Measurements from ENCODE around the gene LHFPL3. TPM values are rescaled to one million over a fixed set of nuclear protein-coding genes. Genes with fewer than 3 reads are reported as not detected.

Gene LHFPL3
- total RNA-seq, 2 experiments from 2014 or later, result not detected

DNA sequence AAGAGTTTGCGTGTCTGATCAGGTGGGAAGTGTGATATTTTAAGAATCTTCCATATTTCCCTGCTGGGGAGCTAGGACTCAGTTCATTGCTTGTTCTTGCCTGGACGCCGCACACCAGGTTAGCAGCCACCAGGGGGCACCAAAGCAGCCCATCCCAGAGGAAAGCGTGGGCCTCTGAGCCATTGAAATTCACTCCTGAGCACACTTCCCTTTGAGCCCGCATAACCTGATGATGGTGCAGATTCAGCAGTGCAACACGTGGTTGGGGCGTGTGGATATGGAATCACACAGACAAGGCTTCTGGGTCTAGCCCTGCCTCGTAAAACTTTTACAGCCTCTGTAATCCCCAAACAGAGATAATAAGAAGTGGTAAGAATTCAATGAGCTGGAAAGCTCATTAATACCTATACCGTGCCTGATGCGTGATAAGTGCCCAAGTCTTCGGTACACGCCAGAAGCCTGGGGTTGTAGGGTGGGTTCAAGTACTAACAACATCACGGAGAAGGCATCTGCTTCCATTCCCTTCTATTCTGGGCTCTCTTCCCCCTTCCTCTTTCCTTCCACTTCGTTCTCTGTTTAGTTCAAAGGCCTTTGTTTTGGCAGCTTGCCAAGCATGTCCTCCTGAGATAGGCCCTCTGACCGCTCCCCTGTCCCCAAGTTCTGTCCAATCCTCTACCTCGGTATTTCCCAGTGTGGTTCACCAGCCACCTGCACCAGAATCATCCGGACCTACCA lies 555.5 kb downstream of the LHFPL3 start:
- intact Hi-C loops (cut with micrococcal nuclease; ENCODE audit: unreplicated experiment), result loop anchor here (1.0 kb wide), 1 partner anchor 34 kb away; no protein-coding TSS in a partner anchor
- TF ChIP-seq, protein P1, sequence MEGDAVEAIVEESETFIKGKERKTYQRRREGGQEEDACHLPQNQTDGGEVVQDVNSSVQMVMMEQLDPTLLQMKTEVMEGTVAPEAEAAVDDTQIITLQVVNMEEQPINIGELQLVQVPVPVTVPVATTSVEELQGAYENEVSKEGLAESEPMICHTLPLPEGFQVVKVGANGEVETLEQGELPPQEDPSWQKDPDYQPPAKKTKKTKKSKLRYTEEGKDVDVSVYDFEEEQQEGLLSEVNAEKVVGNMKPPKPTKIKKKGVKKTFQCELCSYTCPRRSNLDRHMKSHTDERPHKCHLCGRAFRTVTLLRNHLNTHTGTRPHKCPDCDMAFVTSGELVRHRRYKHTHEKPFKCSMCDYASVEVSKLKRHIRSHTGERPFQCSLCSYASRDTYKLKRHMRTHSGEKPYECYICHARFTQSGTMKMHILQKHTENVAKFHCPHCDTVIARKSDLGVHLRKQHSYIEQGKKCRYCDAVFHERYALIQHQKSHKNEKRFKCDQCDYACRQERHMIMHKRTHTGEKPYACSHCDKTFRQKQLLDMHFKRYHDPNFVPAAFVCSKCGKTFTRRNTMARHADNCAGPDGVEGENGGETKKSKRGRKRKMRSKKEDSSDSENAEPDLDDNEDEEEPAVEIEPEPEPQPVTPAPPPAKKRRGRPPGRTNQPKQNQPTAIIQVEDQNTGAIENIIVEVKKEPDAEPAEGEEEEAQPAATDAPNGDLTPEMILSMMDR (conservative IDR thresholded peaks at IDR 0.05; ENCODE audit: low read length), result peak; percentile 97
- no peak for TF ChIP-seq EZH2phosphoT487 (IDR thresholded peaks at IDR 0.05; ENCODE audit: borderline replicate concordance, low read depth, low read length)
- Histone ChIP-seq H3K9me3 (ENCODE audit: low read length) (no peaks in the 10 kb centered on the region), H3K79me2 (ENCODE audit: insufficient read depth, low read depth, low read length) (no peaks in the 10 kb centered on the region), H3K4me1 (ENCODE audit: insufficient read depth, low read length, poor library complexity, severe bottlenecking) (peaks cover 5% of the 10 kb centered on the region), H3K27ac (ENCODE audit: low read depth, low read length, poor library complexity, severe bottlenecking) (no peak overlapping the region), H3K9me2 (ENCODE audit: insufficient read depth, low read length) (no peaks in the 10 kb centered on the region), H3K4me3 (ENCODE audit: low read depth, low read length, poor library complexity, severe bottlenecking) (no peak overlapping the region), H3K4me2 (ENCODE audit: low read length) (peak overlapping the region; percentile 27; the same call in 1 of the 2 replicates), H2AFZ (ENCODE audit: low read length) (peak overlapping the region; percentile 81; the same call in 1 of the 2 replicates), H3K36me3 (ENCODE audit: insufficient read depth, low read length) (no peaks in the 10 kb centered on the region), H4K20me1 (ENCODE audit: insufficient read depth, low read length) (no peaks in the 10 kb centered on the region)
- BruUV-seq (replicated peaks), result no TSS peak
- peak; percentile 72 for DNase-seq (ENCODE audit: low spot score)
- POLR2A ChIA-PET, result interaction anchor here (1.0 to 1.5 kb wide), 5 partner anchors 11 to 233 kb away, joined by 3 to 6 read pairs (median 3); no protein-coding TSS in a partner anchor
- CTCF ChIA-PET (ENCODE audit: unreplicated experiment), result interaction anchor here (0.5 to 2.3 kb wide), 5 partner anchors 34 to 930 kb away, joined by 3 to 7 read pairs (median 4); no protein-coding TSS in a partner anchor

DNA sequence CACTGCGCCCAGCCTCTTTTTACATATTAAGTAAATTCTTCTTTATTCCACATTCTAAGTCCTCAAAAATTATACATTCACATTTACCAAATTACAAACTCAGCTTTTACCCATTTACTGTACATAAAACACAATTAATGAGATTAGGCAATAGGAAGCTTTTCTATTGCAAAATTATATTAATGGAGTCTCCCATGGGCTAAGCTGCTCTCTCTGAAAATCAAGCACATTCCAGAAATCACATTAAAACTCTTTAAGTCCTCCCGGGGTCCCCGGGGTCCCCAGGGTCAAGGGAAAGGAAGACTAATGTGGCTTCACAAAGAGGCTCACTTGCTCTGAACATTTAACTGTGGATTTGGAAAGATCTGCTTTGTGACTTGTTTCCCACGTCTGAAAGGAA lies 558.2 kb downstream of the LHFPL3 start:
- no peak for TF ChIP-seq EZH2phosphoT487 (IDR thresholded peaks at IDR 0.05; ENCODE audit: borderline replicate concordance, low read depth, low read length)
- TF ChIP-seq, protein P1 (conservative IDR thresholded peaks at IDR 0.05; ENCODE audit: low read length), result no peak
- H2AFZ ChIP-seq (ENCODE audit: low read length), result no peak overlapping the region
- DNase-seq (ENCODE audit: low spot score), result no peak
- H3K27ac ChIP-seq (ENCODE audit: low read depth, low read length, poor library complexity, severe bottlenecking), result no peak overlapping the region
- no peak overlapping the region for H3K4me3 ChIP-seq (ENCODE audit: low read depth, low read length, poor library complexity, severe bottlenecking)
- no peak overlapping the region for H3K4me2 ChIP-seq (ENCODE audit: low read length)
- intact Hi-C loops (cut with micrococcal nuclease; ENCODE audit: unreplicated experiment), result no loop called here
- ChIA-PET CTCF (ENCODE audit: unreplicated experiment) (no interaction called here), POLR2A (interaction anchor here (1.1 kb wide), 1 partner anchor 24 kb away, joined by 3 read pairs; no protein-coding TSS in a partner anchor)
- H4K20me1 ChIP-seq (ENCODE audit: insufficient read depth, low read length), result no peaks in the 10 kb centered on the region
- no peaks in the 10 kb centered on the region for H3K9me2 ChIP-seq (ENCODE audit: insufficient read depth, low read length)
- H3K36me3 ChIP-seq (ENCODE audit: insufficient read depth, low read length), result no peaks in the 10 kb centered on the region
- no peaks in the 10 kb centered on the region for H3K79me2 ChIP-seq (ENCODE audit: insufficient read depth, low read depth, low read length)
- peaks cover 5% of the 10 kb centered on the region for H3K4me1 ChIP-seq (ENCODE audit: insufficient read depth, low read length, poor library complexity, severe bottlenecking)
- no peaks in the 10 kb centered on the region for H3K9me3 ChIP-seq (ENCODE audit: low read length)
- no TSS peak for BruUV-seq (replicated peaks)

DNA sequence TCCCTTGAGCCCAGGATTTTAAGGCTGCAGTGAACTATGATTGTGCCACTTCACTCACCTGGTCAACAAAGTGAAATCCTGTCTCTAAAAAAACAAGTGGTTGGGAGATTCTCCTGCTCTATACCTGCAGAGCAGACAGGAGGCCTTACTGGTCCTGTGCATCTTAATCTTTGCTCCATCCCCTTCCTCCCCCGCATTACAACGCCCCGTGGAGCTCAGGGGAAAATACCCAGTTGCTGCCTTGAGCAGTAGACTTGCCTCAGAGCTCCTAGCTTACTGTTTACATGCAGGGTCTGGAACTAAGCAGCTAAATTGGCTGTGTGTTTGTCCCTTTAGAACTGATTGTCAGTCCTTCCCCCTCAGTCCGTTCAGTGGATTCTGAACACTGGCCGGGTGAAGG lies 561.8 kb downstream of the LHFPL3 start:
- Histone ChIP-seq H3K4me3 (ENCODE audit: low read depth, low read length, poor library complexity, severe bottlenecking) (no peak overlapping the region), H3K36me3 (ENCODE audit: insufficient read depth, low read length) (no peaks in the 10 kb centered on the region), H4K20me1 (ENCODE audit: insufficient read depth, low read length) (no peaks in the 10 kb centered on the region), H2AFZ (ENCODE audit: low read length) (no peak overlapping the region), H3K27ac (ENCODE audit: low read depth, low read length, poor library complexity, severe bottlenecking) (no peak overlapping the region), H3K4me1 (ENCODE audit: insufficient read depth, low read length, poor library complexity, severe bottlenecking) (no peaks in the 10 kb centered on the region), H3K4me2 (ENCODE audit: low read length) (no peak overlapping the region), H3K9me2 (ENCODE audit: insufficient read depth, low read length) (no peaks in the 10 kb centered on the region), H3K9me3 (ENCODE audit: low read length) (no peaks in the 10 kb centered on the region), H3K79me2 (ENCODE audit: insufficient read depth, low read depth, low read length) (no peaks in the 10 kb centered on the region)
- ChIA-PET POLR2A (no interaction called here), CTCF (ENCODE audit: unreplicated experiment) (no interaction called here)
- TF ChIP-seq, protein P1 (conservative IDR thresholded peaks at IDR 0.05; ENCODE audit: low read length), result no peak
- no peak for TF ChIP-seq EZH2phosphoT487 (IDR thresholded peaks at IDR 0.05; ENCODE audit: borderline replicate concordance, low read depth, low read length)
- BruUV-seq (replicated peaks), result no TSS peak
- DNase-seq (ENCODE audit: low spot score), result no peak
- intact Hi-C loops (cut with micrococcal nuclease; ENCODE audit: unreplicated experiment), result no loop called here

Data from OCI-LY7 (cell line).